Measurements from ENCODE around the gene CFAP65.

GRCh38 chr2:219054956-219055903 is 13.9 kb upstream of the CFAP65 start:
- TF ChIP-seq CTCF (optimal IDR thresholded peaks at IDR 0.05 in 1 of 3, IDR thresholded peaks at IDR 0.05 in 1 of 3, conservative IDR thresholded peaks at IDR 0.05 in 1 of 3; ENCODE audit: extremely low read depth in 1 of 3, insufficient read depth in 2 of 3, low read length in 3 of 3) (no peak), EZH2 (IDR thresholded peaks at IDR 0.05; ENCODE audit: low read length) (no peak)

Data from keratinocyte (primary cell).